CD4-positive, alpha-beta memory T cell (primary cell): ENCODE measurements around the gene ATP2B2. TPM values are rescaled to one million over a fixed set of nuclear protein-coding genes. Genes with fewer than 3 reads are reported as not detected.
A peak's percentile ranks its signal among the peaks of the same experiment; 100 is the strongest.

ENCODE experiments used
- CTCF ChIA-PET: fragments of 350-600 bp; sonication (Branson Sonifier 250); formaldehyde crosslinking; loops from one replicate; lab custom pipeline; 2021; ENCODE audit warnings: inconsistent platforms; ENCODE audit not compliant: partially characterized antibody; lab: Charles Lee
- POLR2A ChIA-PET: fragments of 350-600 bp; sonication (Branson Sonifier 250); formaldehyde crosslinking; loops from one replicate; lab custom pipeline; 2021; ENCODE audit not compliant: partially characterized antibody; lab: Charles Lee
- DNase-seq, 5 donors: peaks; one replicate each; pipeline versions ENCODE4 v3.0.0 to v3.0.0-alpha.2; 2020 to 2022; ENCODE audit warnings: mixed read lengths in 1 of 5
- H3K27ac ChIP-seq: one replicate; pipeline ENCODE4 v1.7.0; 2013; ENCODE audit warnings: low read depth, low read length
- H3K27me3 ChIP-seq: 2 replicates; pipeline ENCODE4 v1.7.0; 2013; ENCODE audit warnings: mild to moderate bottlenecking, low read length, moderate library complexity; ENCODE audit not compliant: insufficient read depth
- H3K36me3 ChIP-seq: 2 replicates; pipeline ENCODE4 v1.7.0; 2013; ENCODE audit warnings: mild to moderate bottlenecking, low read length, moderate library complexity; ENCODE audit not compliant: insufficient read depth
- H3K4me1 ChIP-seq: 2 replicates; pipeline ENCODE4 v1.7.0; 2013; ENCODE audit warnings: mild to moderate bottlenecking, low read length, moderate library complexity; ENCODE audit not compliant: insufficient read depth
- H3K4me3 ChIP-seq, 2 donors: one replicate each; pipeline ENCODE4 v1.7.0; 2013; ENCODE audit warnings: low read length in 2 of 2, mild to moderate bottlenecking in 1 of 2
- H3K9me3 ChIP-seq, 2 donors: one replicate each; pipeline ENCODE4 v1.7.0; 2013; ENCODE audit warnings: low read length in 2 of 2, control low read depth in 1 of 2; ENCODE audit not compliant: control insufficient read depth in 1 of 2
- H3K27ac Mint-ChIP-seq, 7 donors: one replicate each; pipeline ENCODE4 v1.8.0; 2020 to 2021; ENCODE audit warnings: mixed read lengths in 7 of 7, mild to moderate bottlenecking in 6 of 7, inconsistent platforms in 3 of 7, moderate library complexity in 3 of 7
- H3K27me3 Mint-ChIP-seq, 2 donors: one replicate each; pipeline ENCODE4 v1.8.0; 2020 to 2021; ENCODE audit warnings: mixed read lengths in 2 of 2
- H3K36me3 Mint-ChIP-seq, 2 donors: one replicate each; pipeline ENCODE4 v1.8.0; 2020 to 2021; ENCODE audit warnings: mixed read lengths in 2 of 2, inconsistent platforms in 1 of 2, mild to moderate bottlenecking in 1 of 2
- H3K4me1 Mint-ChIP-seq, 4 donors: one replicate each; pipeline ENCODE4 v1.8.0; 2020 to 2021; ENCODE audit warnings: mixed read lengths in 4 of 4, mild to moderate bottlenecking in 1 of 4
- H3K4me3 Mint-ChIP-seq, 8 donors: one replicate each; pipeline ENCODE4 v1.8.0; 2020 to 2021; ENCODE audit warnings: mixed read lengths in 8 of 8, mild to moderate bottlenecking in 7 of 8, moderate library complexity in 6 of 8, inconsistent platforms in 3 of 8
- H3K9me3 Mint-ChIP-seq, 8 donors: one replicate each; pipeline ENCODE4 v1.8.0; 2020 to 2021; ENCODE audit warnings: mixed read lengths in 8 of 8, mild to moderate bottlenecking in 5 of 8, inconsistent platforms in 3 of 8, moderate library complexity in 1 of 8
- intact Hi-C: fragments of 100-400 bp; cut with micrococcal nuclease; formaldehyde crosslinking; loops from one replicate; pipeline ENCODE4 v1.15.1; 2023
- polyA plus RNA-seq, 2 donors: library from polyadenylated mRNA; unstranded; fragments of 300-500 nt; fragmentation: Illumina TruSeq; gene quantifications; one replicate each; pipeline ENCODE4 v1.2.3, GENCODE V29; 2021
- total RNA-seq, 2 experiments: library from RNA; stranded (reverse); gene quantifications; one replicate each; pipeline ENCODE4 v1.2.3, GENCODE V29; 2021

Gene ATP2B2
- total and polyA plus RNA-seq, 4 experiments from 2014 or later: not detected

DNA sequence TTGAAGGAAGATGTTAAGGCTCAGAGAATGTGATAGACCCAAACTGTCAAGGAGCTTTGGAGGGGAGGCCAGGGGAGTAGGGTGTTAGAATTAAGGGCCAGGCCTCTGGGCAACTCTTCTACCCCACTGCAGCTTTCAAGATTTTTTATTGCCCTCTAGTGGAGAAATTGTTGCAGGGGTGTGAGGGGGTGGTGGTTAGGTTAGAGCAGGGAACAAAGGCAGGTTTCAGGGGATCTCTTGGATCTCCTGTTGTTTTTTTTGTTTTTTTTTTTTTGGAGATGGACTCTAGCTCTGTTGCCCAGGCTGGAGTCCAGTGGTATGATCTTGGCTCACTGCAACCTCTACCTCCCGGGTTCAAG is 183.1 kb downstream of the ATP2B2 start:
- Mint-ChIP-seq H3K4me1 (peaks cover 18 to 42% (median 29%) of the 10 kb centered on the region in 4 donors), H3K4me3 (peak overlapping the region in 3 of 8 donors; percentile 20 to 92 (median 46)), H3K27me3 (peaks cover 2 to 5% of the 10 kb centered on the region in 2 donors), H3K27ac (peak overlapping the region in 5 of 7 donors; percentile 81 to 97 (median 86)), H3K9me3 (peaks cover 0 to 2% (median 0%) of the 10 kb centered on the region in 8 donors), H3K36me3 (peaks cover 3 to 19% of the 10 kb centered on the region in 2 donors)
- intact Hi-C loops: loop anchor here (5.0 kb wide), 1 partner anchor 590 kb away; the partner anchor contains the start of gene BRPF1
- Histone ChIP-seq H3K9me3 (no peaks in the 10 kb centered on the region), H3K27me3 (peaks cover 6% of the 10 kb centered on the region), H3K27ac (no peak overlapping the region), H3K4me3 (no peak overlapping the region), H3K36me3 (peaks cover 17% of the 10 kb centered on the region), H3K4me1 (peaks cover 28% of the 10 kb centered on the region)
- peak in 3 of 5 donors; percentile 22 to 33 (median 23) for DNase-seq
- CTCF ChIA-PET: interaction anchor here (1.0 to 3.0 kb wide), 5 partner anchors 58 to 432 kb away, joined by 3 to 25 read pairs (median 4); partner anchors contain the start of genes CRELD1 and JAGN1
- POLR2A ChIA-PET: interaction anchor here (1.5 to 2.9 kb wide), 3 partner anchors 230 to 390 kb away, joined by 4 to 31 read pairs (median 4); partner anchors contain the start of genes CRELD1 and PRRT3

GRCh38 chr3:10321630-10322351 is 183.6 kb downstream of the ATP2B2 start:
- CTCF ChIA-PET: interaction anchor here (0.6 to 3.0 kb wide), 12 partner anchors 13 to 673 kb away, joined by 3 to 25 read pairs (median 3); partner anchors contain the start of genes CRELD1, JAGN1 and MTMR14
- Mint-ChIP-seq H3K27ac (peak overlapping the region in 6 of 7 donors; percentile 81 to 97 (median 92)), H3K4me3 (peak overlapping the region; percentile 89 to 94 (median 92))

GRCh38 chr3:10320320-10320677 is 185.1 kb downstream of the ATP2B2 start:
- Mint-ChIP-seq H3K36me3 (peaks cover 3 to 33% of the 10 kb centered on the region in 2 donors), H3K27me3 (peaks cover 0 to 2% of the 10 kb centered on the region in 2 donors), H3K4me1 (peaks cover 18 to 42% (median 29%) of the 10 kb centered on the region in 4 donors), H3K9me3 (peaks cover 0 to 2% (median 0%) of the 10 kb centered on the region in 8 donors), H3K27ac (peak overlapping the region; percentile 89 to 97 (median 95)), H3K4me3 (peak overlapping the region; percentile 89 to 94 (median 92))
- intact Hi-C loops: loop anchor here (2.0 to 5.0 kb wide), 4 partner anchors 475 to 1357 kb away; partner anchors contain the start of genes ARPC4, BRPF1, RAD18 and RPUSD3
- peak overlapping the region; percentile 51 to 95 for H3K4me3 ChIP-seq
- peak overlapping the region; percentile 95 for H3K27ac ChIP-seq
- H3K9me3 ChIP-seq: no peaks in the 10 kb centered on the region
- no peak for DNase-seq
- CTCF ChIA-PET: interaction anchor here (0.8 to 3.0 kb wide), 10 partner anchors 13 to 471 kb away, joined by 3 to 25 read pairs (median 3); partner anchors contain the start of genes CRELD1 and JAGN1
- peaks cover 28% of the 10 kb centered on the region for H3K4me1 ChIP-seq
- H3K36me3 ChIP-seq: peaks cover 31% of the 10 kb centered on the region
- POLR2A ChIA-PET: interaction anchor here (0.7 to 2.9 kb wide), 20 partner anchors 8 to 958 kb away, joined by 3 to 31 read pairs (median 4); partner anchors contain the start of genes ARPC4, ATG7, CRELD1 and EMC3
- no peaks in the 10 kb centered on the region for H3K27me3 ChIP-seq

More at GRCh38 chr3:10321630-10322351, 183.6 kb downstream of the ATP2B2 start:
- POLR2A ChIA-PET: interaction anchor here (1.0 to 2.9 kb wide), 13 partner anchors 9 to 959 kb away, joined by 3 to 31 read pairs (median 4); partner anchors contain the start of genes ARPC4, CRELD1, PRRT3 and TADA3
- Mint-ChIP-seq H3K27me3 (peaks cover under 1 to 4% of the 10 kb centered on the region in 2 donors), H3K36me3 (peaks cover 3 to 23% of the 10 kb centered on the region in 2 donors), H3K4me1 (peaks cover 18 to 42% (median 29%) of the 10 kb centered on the region in 4 donors), H3K9me3 (peaks cover 0 to 2% (median 0%) of the 10 kb centered on the region in 8 donors)
- peak overlapping the region in 1 of 2 donors; percentile 95 for H3K4me3 ChIP-seq
- no peak for DNase-seq
- peaks cover 4% of the 10 kb centered on the region for H3K27me3 ChIP-seq
- H3K4me1 ChIP-seq: peaks cover 28% of the 10 kb centered on the region
- intact Hi-C loops: loop anchor here (1.0 to 5.0 kb wide), 9 partner anchors 73 to 1359 kb away; partner anchors contain the start of genes ARPC4, BRK1, BRPF1 and CRELD1
- peaks cover 22% of the 10 kb centered on the region for H3K36me3 ChIP-seq
- H3K9me3 ChIP-seq: no peaks in the 10 kb centered on the region
- peak overlapping the region; percentile 95 for H3K27ac ChIP-seq

- H3K27me3 Mint-ChIP-seq: no peaks in the 10 kb centered on the region
- intact Hi-C loops: loop anchor here (2.0 to 5.0 kb wide), 4 partner anchors 475 to 1357 kb away; partner anchors contain the start of genes ARPC4, BRPF1, RAD18 and RPUSD3
- peaks cover 0 to 2% (median 0%) of the 10 kb centered on the region in 8 donors for H3K9me3 Mint-ChIP-seq
- ChIA-PET POLR2A (interaction anchor here (1.5 to 2.9 kb wide), 3 partner anchors 72 to 388 kb away, joined by 6 to 31 read pairs (median 11); partner anchors contain the start of genes CRELD1, EMC3 and TATDN2), CTCF (interaction anchor here (2.0 kb wide), 1 partner anchor 429 kb away, joined by 5 read pairs; the partner anchor contains the start of gene JAGN1)
- H3K4me1 ChIP-seq: peaks cover 28% of the 10 kb centered on the region
- no peaks in the 10 kb centered on the region for H3K9me3 ChIP-seq
- H3K4me3 Mint-ChIP-seq: peak overlapping the region; percentile 89 to 94 (median 92)
- H3K4me1 Mint-ChIP-seq: peaks cover 18 to 42% (median 29%) of the 10 kb centered on the region in 4 donors
- no peaks in the 10 kb centered on the region for H3K27me3 ChIP-seq
- H3K27ac Mint-ChIP-seq: peak overlapping the region; percentile 89 to 97 (median 95)
- DNase-seq: no peak
- peaks cover 5 to 36% of the 10 kb centered on the region in 2 donors for H3K36me3 Mint-ChIP-seq
- H3K27ac ChIP-seq: peak overlapping the region; percentile 95
- peaks cover 35% of the 10 kb centered on the region for H3K36me3 ChIP-seq
- peak overlapping the region in 1 of 2 donors; percentile 95 for H3K4me3 ChIP-seq
Measured at GRCh38 chr3:10319804-10320203, 185.6 kb downstream of the ATP2B2 start.

DNA sequence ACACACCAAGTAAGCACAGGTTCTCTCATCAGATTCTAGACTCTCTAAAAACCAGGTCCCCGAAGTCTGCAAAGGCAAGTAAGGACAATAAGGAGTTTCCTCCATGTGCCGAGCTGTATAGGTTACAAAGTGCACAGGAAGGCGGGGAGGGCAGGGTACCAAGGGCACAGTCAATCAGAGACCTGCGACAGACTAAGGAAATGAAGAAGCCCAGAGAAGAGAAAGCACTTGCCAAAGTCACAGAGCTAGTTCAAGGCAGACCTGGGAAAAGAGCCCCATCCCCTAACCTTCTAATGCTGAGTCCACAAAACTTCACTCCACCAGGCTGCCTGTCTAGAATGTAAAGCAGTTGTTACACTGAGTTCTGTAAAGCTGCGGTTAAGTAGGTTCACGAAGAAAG is 186.1 kb downstream of the ATP2B2 start:
- H3K4me1 ChIP-seq: peaks cover 28% of the 10 kb centered on the region
- ChIA-PET POLR2A (no interaction called here), CTCF (interaction anchor here (2.0 kb wide), 1 partner anchor 429 kb away, joined by 5 read pairs; the partner anchor contains the start of gene JAGN1)
- Mint-ChIP-seq H3K9me3 (no peaks in the 10 kb centered on the region), H3K36me3 (peaks cover 11 to 42% of the 10 kb centered on the region in 2 donors), H3K4me3 (peak overlapping the region; percentile 63 to 78 (median 74)), H3K27ac (peak overlapping the region; percentile 71 to 90 (median 88)), H3K4me1 (peaks cover 18 to 42% (median 31%) of the 10 kb centered on the region in 4 donors), H3K27me3 (no peaks in the 10 kb centered on the region)
- H3K4me3 ChIP-seq: no peak overlapping the region
- no peaks in the 10 kb centered on the region for H3K9me3 ChIP-seq
- H3K27me3 ChIP-seq: no peaks in the 10 kb centered on the region
- peaks cover 40% of the 10 kb centered on the region for H3K36me3 ChIP-seq
- intact Hi-C loops: no loop called here
- peak overlapping the region; percentile 18 for H3K27ac ChIP-seq
- DNase-seq: no peak

- Mint-ChIP-seq H3K9me3 (no peaks in the 10 kb centered on the region), H3K27ac (peak overlapping the region in 5 of 7 donors; percentile 29 to 89 (median 76)), H3K4me3 (peak overlapping the region in 6 of 8 donors; percentile 27 to 71 (median 43)), H3K36me3 (peaks cover 20 to 54% of the 10 kb centered on the region in 2 donors), H3K27me3 (no peaks in the 10 kb centered on the region), H3K4me1 (peaks cover 18 to 43% (median 32%) of the 10 kb centered on the region in 4 donors)
- Histone ChIP-seq H3K27me3 (no peaks in the 10 kb centered on the region), H3K9me3 (no peaks in the 10 kb centered on the region), H3K36me3 (peaks cover 53% of the 10 kb centered on the region), H3K27ac (no peak overlapping the region), H3K4me3 (no peak overlapping the region), H3K4me1 (peaks cover 28% of the 10 kb centered on the region)
- CTCF ChIA-PET: no interaction called here
- POLR2A ChIA-PET: no interaction called here
- intact Hi-C loops: no loop called here
- no peak for DNase-seq
Measured at GRCh38 chr3:10317961-10318350, 187.4 kb downstream of the ATP2B2 start.
